Neural cell (in vitro differentiated cells): ENCODE data around the gene CHD6. TPM values are rescaled to one million over a fixed set of nuclear protein-coding genes. Genes with fewer than 3 reads are reported as not detected.

Source experiments
- H2AFZ ChIP-seq: fragments of 200-600, 300-800 bp; sonication (generic), shearing (Covaris generic); 2 replicates; pipeline ENCODE4 v1.6.0; 2014; ENCODE audit warnings: low read depth, mild to moderate bottlenecking, antibody characterized with exemption, low read length, moderate library complexity
- H3F3A ChIP-seq: fragments of 200-600 bp; shearing (Covaris generic); 2 replicates; pipeline ENCODE4 v1.6.1; 2016; ENCODE audit warnings: mild to moderate bottlenecking, moderate library complexity, mixed read lengths, antibody characterized with exemption, low read length; ENCODE audit not compliant: insufficient read depth, poor library complexity, severe bottlenecking
- H3K27ac ChIP-seq: fragments of 200-600, 300-800 bp; sonication (generic), shearing (Covaris generic); 2 replicates; pipeline ENCODE4 v1.5.1; 2014; ENCODE audit warnings: mild to moderate bottlenecking, low read length, moderate library complexity
- H3K27me3 ChIP-seq: fragments of 300-800, 200-600 bp; sonication (generic), shearing (Covaris generic); 2 replicates; pipeline ENCODE4 v1.6.0; 2014; ENCODE audit warnings: mild to moderate bottlenecking, low read depth, low read length, moderate library complexity; ENCODE audit not compliant: insufficient read depth
- H3K36me3 ChIP-seq: fragments of 300-800, 200-600 bp; sonication (generic), shearing (Covaris generic); 2 replicates; pipeline ENCODE4 v1.5.1; 2014; ENCODE audit warnings: mild to moderate bottlenecking, antibody characterized with exemption, low read length, moderate library complexity; ENCODE audit not compliant: insufficient read depth
- H3K4me2 ChIP-seq: fragments of 300-800, 200-600 bp; sonication (generic), shearing (Covaris generic); 2 replicates; pipeline ENCODE4 v1.6.0; 2014; ENCODE audit warnings: mild to moderate bottlenecking, low read length
- H3K4me3 ChIP-seq: fragments of 300-800, 200-600 bp; sonication (generic), shearing (Covaris generic); 2 replicates; pipeline ENCODE4 v1.5.1; 2014; ENCODE audit warnings: mild to moderate bottlenecking, low read length, moderate library complexity
- H3K79me2 ChIP-seq: fragments of 200-600 bp; shearing (Covaris generic); replicated peaks from 2 replicates; pipeline ENCODE4 v1.6.0; 2014; ENCODE audit warnings: mild to moderate bottlenecking, low read length, moderate library complexity; ENCODE audit not compliant: insufficient read depth
- H3K9ac ChIP-seq: fragments of 300-800, 200-600 bp; sonication (generic), shearing (Covaris generic); 2 replicates; pipeline ENCODE4 v1.6.1; 2016; ENCODE audit warnings: mild to moderate bottlenecking, low read length, mixed read lengths
- H3K9me2 ChIP-seq: fragments of 200-600 bp; shearing (Covaris generic); 2 replicates; pipeline ENCODE4 v1.6.1; 2016; ENCODE audit warnings: mild to moderate bottlenecking, low read length, mixed read lengths; ENCODE audit not compliant: insufficient read depth
- H3K9me3 ChIP-seq: fragments of 200-600, 300-800 bp; sonication (generic), shearing (Covaris generic); 2 replicates; pipeline ENCODE4 v1.6.1; 2016; ENCODE audit warnings: mild to moderate bottlenecking, mixed run types, low read length, moderate library complexity, mixed read lengths
- H4K20me1 ChIP-seq: fragments of 200-600 bp; shearing (Covaris generic); 2 replicates; pipeline ENCODE4 v1.6.1; 2016; ENCODE audit warnings: mild to moderate bottlenecking, mixed run types; ENCODE audit not compliant: insufficient read depth
- CTCF ChIP-seq: fragments of 450-650 bp; IDR thresholded peaks from 2 replicates; pipeline ENCODE4 v1.5.1; 2014; ENCODE audit warnings: antibody characterized with exemption, mild to moderate bottlenecking, moderate library complexity; ENCODE audit not compliant: poor library complexity, severe bottlenecking
- EP300 ChIP-seq: fragments of 450-650 bp; conservative IDR thresholded peaks from 2 replicates; pipeline ENCODE4 v1.6.1; 2014; ENCODE audit warnings: antibody characterized with exemption, mild to moderate bottlenecking, moderate library complexity; ENCODE audit not compliant: poor library complexity, severe bottlenecking
- EZH2 ChIP-seq: fragments of 200-600, 300-800 bp; shearing (Covaris generic), sonication (generic); IDR thresholded peaks from 2 replicates; pipeline ENCODE4 v1.6.1; 2014; ENCODE audit warnings: antibody characterized with exemption, low read length, borderline replicate concordance, mild to moderate bottlenecking; ENCODE audit not compliant: insufficient read depth, poor library complexity, severe bottlenecking
- MXI1 ChIP-seq: fragments of 450-650 bp; conservative IDR thresholded peaks from 2 replicates; pipeline ENCODE4 v1.6.1; 2014; ENCODE audit warnings: antibody characterized with exemption, mild to moderate bottlenecking; ENCODE audit not compliant: poor library complexity, severe bottlenecking
- POLR2AphosphoS5 ChIP-seq: IDR thresholded peaks from 2 replicates; pipeline ENCODE4 v1.6.1; 2012
- RAD21 ChIP-seq: fragments of 450-650 bp; conservative IDR thresholded peaks from 2 replicates; pipeline ENCODE4 v1.6.1; 2014; ENCODE audit warnings: antibody characterized with exemption, mild to moderate bottlenecking, moderate library complexity
- REST ChIP-seq: IDR thresholded peaks from 2 replicates; pipeline ENCODE4 v1.6.1; 2012; ENCODE audit warnings: borderline replicate concordance
- SMC3 ChIP-seq: fragments of 450-650 bp; conservative IDR thresholded peaks from 2 replicates; pipeline ENCODE4 v1.6.1; 2014; ENCODE audit warnings: antibody characterized with exemption, mild to moderate bottlenecking, moderate library complexity; ENCODE audit not compliant: poor library complexity
- TAF1 ChIP-seq: IDR thresholded peaks from 2 replicates; pipeline ENCODE4 v1.6.1; 2012; ENCODE audit warnings: low read depth
- polyA plus RNA-seq: library from polyadenylated mRNA; depleted of rRNA; stranded (reverse); fragments of >200 nt; gene quantifications from 2 replicates; pipeline ENCODE4 v1.2.3, GENCODE V29; 2014

Gene CHD6
- polyA plus RNA-seq, 1 donor from 2014 or later = 22.9 TPM

GRCh38 chr20:41499961-41500725 lies 118.0 kb downstream of the CHD6 start:
- H3K36me3 ChIP-seq = no peaks in the 10 kb centered on the region
- H3K27me3 ChIP-seq = no peaks in the 10 kb centered on the region
- H3K79me2 ChIP-seq = no peaks in the 10 kb centered on the region
- H3K9me2 ChIP-seq = no peaks in the 10 kb centered on the region
- H3K4me3 ChIP-seq = no peak overlapping the region
- H3K4me2 ChIP-seq = no peak overlapping the region
- H2AFZ ChIP-seq = no peak overlapping the region
- no peaks in the 10 kb centered on the region for H3F3A ChIP-seq
- no peaks in the 10 kb centered on the region for H3K9me3 ChIP-seq
- TF ChIP-seq MXI1 (no peak), REST (no peak), EZH2 (no peak), POLR2AphosphoS5 (no peak), SMC3 (no peak), CTCF (no peak), EP300 (no peak), TAF1 (no peak), RAD21 (no peak)
- no peak overlapping the region for H3K9ac ChIP-seq
- H3K27ac ChIP-seq = no peak overlapping the region
- H4K20me1 ChIP-seq = no peaks in the 10 kb centered on the region

DNA sequence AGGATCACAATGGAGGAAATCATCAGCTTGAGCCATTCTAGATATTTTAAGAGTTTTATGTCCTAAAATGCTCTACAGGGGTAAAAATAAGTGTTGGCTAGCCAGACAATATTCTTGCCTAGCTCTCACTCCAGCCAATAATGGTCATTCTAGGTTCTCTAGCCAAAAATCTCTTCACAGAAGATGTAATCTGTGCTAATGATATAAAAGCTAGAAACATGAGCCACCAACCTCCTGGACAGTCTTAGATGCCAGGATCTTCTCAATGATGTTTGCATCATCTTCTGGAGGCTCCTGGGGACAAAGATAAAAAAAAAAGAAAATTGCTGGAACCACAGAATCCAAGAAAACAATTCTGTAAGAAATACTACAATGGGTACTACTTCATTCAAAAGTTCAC lies 119.1 kb downstream of the CHD6 start:
- H3K4me3 ChIP-seq = no peak overlapping the region
- H3F3A ChIP-seq = no peaks in the 10 kb centered on the region
- H3K36me3 ChIP-seq = no peaks in the 10 kb centered on the region
- H2AFZ ChIP-seq = no peak overlapping the region
- no peaks in the 10 kb centered on the region for H3K27me3 ChIP-seq
- H3K9me2 ChIP-seq = no peaks in the 10 kb centered on the region
- H3K27ac ChIP-seq = no peak overlapping the region
- no peaks in the 10 kb centered on the region for H3K79me2 ChIP-seq
- H3K4me2 ChIP-seq = no peak overlapping the region
- TF ChIP-seq CTCF (no peak), MXI1 (no peak), TAF1 (no peak), REST (no peak), POLR2AphosphoS5 (no peak), EP300 (no peak), RAD21 (no peak), EZH2 (no peak), SMC3 (no peak)
- no peak overlapping the region for H3K9ac ChIP-seq
- no peaks in the 10 kb centered on the region for H4K20me1 ChIP-seq
- no peaks in the 10 kb centered on the region for H3K9me3 ChIP-seq
